Erythroblast (primary cell): ENCODE measurements around the gene CD164L2.

Experiments
- GATA1 ChIP-seq: IDR thresholded peaks from 2 replicates; pipeline ENCODE4 v1.6.1; 2011; ENCODE audit warnings: low read depth, mild to moderate bottlenecking, control low read depth, low read length, moderate library complexity
- POLR2A ChIP-seq: IDR thresholded peaks from 2 replicates; pipeline ENCODE4 v1.6.1; 2011; ENCODE audit warnings: mild to moderate bottlenecking, low read length

GRCh38 chr1:27350663-27351540 lies 32.2 kb downstream of the CD164L2 start:
- TF ChIP-seq POLR2A: no peak
- no peak for TF ChIP-seq GATA1
